ENCODE results near the gene OMP. TPM values are rescaled to one million over a fixed set of nuclear protein-coding genes. Genes with fewer than 3 reads are reported as not detected.

The OMP gene, protein sequence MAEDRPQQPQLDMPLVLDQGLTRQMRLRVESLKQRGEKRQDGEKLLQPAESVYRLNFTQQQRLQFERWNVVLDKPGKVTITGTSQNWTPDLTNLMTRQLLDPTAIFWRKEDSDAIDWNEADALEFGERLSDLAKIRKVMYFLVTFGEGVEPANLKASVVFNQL
- total RNA-seq (2022) (not detected in 2 replicates), Bru-seq, nascent RNA (not detected), BruChase-seq, experiment 1, labeled RNA remaining after a 6-hour chase (not detected), BruChase-seq, experiment 2, labeled RNA remaining after a 2-hour chase (not detected)
- long read RNA-seq: 0 reads

DNA sequence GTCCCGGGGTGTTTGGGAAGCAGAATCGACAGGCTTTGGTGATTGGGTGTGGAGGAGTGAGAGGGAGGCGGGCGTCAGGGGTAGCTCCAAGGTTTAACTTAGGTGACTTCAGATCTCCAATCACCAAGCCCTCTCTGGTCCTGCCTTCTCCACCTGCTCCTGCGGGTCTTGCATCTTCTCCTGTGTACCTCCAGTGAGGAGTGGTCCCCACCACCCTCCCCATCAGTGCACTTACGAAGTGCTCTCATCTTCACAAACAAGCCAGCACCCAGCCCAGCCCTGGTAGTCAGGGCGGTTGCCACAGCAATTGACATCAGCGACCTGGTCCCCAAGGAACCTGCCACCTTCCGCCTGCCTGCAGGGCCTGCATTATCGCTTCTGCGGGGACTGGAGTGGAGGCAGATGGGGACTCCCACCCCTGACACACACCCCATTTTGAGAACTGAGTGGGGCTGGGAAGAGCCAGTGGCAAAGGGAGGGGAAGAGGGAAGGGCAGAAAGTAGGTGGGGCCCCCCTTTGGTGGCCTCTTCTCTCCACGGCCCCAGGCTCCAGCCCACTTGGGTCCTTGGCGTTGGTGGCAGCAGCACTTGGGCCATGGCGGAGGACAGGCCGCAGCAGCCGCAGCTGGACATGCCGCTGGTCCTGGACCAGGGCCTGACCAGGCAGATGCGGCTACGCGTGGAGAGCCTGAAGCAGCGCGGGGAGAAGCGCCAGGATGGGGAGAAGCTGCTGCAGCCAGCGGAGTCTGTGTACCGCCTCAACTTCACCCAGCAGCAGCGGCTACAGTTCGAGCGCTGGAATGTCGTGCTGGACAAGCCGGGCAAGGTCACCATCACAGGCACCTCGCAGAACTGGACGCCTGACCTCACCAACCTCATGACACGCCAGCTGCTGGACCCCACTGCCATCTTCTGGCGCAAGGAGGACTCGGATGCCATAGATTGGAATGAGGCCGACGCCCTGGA lies at the start of gene OMP:
Gene OMP, plus strand, starts transcription at position 595 of the 965 bp plus-strand sequence. Its CDS starts 0 bp downstream, at position 595.
- intact Hi-C loops (cut with micrococcal nuclease): no loop called here
- Mint-ChIP-seq H3K27ac (ENCODE audit: low read depth, unreplicated experiment) (no peak within 1 kb of the TSS), H3K4me1 (ENCODE audit: insufficient read depth, unreplicated experiment) (peaks cover 4% of the 10 kb centered on the region), H3K27me3 (ENCODE audit: insufficient read depth, unreplicated experiment) (no peaks in the 10 kb centered on the region), H3K36me3 (ENCODE audit: insufficient read depth, unreplicated experiment) (no peaks in the 10 kb centered on the region), H3K4me3 (ENCODE audit: unreplicated experiment) (no peak within 1 kb of the TSS), H3K9me3 (ENCODE audit: unreplicated experiment) (no peaks in the 10 kb centered on the region)
- CTCF ChIA-PET: interaction anchor here (0.6 to 1.5 kb wide), 5 partner anchors 11 to 439 kb away, joined by 3 to 6 read pairs (median 3); no protein-coding TSS in a partner anchor
- DNase-seq (ENCODE audit: unreplicated experiment): no peak
- BruUV-seq (replicated peaks): no TSS peak
- POLR2A ChIA-PET: interaction anchor here (1.4 kb wide), 1 partner anchor 12 kb away, joined by 5 read pairs; no protein-coding TSS in a partner anchor
- TF ChIP-seq, protein P1, sequence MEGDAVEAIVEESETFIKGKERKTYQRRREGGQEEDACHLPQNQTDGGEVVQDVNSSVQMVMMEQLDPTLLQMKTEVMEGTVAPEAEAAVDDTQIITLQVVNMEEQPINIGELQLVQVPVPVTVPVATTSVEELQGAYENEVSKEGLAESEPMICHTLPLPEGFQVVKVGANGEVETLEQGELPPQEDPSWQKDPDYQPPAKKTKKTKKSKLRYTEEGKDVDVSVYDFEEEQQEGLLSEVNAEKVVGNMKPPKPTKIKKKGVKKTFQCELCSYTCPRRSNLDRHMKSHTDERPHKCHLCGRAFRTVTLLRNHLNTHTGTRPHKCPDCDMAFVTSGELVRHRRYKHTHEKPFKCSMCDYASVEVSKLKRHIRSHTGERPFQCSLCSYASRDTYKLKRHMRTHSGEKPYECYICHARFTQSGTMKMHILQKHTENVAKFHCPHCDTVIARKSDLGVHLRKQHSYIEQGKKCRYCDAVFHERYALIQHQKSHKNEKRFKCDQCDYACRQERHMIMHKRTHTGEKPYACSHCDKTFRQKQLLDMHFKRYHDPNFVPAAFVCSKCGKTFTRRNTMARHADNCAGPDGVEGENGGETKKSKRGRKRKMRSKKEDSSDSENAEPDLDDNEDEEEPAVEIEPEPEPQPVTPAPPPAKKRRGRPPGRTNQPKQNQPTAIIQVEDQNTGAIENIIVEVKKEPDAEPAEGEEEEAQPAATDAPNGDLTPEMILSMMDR (IDR thresholded peaks at IDR 0.05; ENCODE audit: unreplicated experiment): no peak

DNA sequence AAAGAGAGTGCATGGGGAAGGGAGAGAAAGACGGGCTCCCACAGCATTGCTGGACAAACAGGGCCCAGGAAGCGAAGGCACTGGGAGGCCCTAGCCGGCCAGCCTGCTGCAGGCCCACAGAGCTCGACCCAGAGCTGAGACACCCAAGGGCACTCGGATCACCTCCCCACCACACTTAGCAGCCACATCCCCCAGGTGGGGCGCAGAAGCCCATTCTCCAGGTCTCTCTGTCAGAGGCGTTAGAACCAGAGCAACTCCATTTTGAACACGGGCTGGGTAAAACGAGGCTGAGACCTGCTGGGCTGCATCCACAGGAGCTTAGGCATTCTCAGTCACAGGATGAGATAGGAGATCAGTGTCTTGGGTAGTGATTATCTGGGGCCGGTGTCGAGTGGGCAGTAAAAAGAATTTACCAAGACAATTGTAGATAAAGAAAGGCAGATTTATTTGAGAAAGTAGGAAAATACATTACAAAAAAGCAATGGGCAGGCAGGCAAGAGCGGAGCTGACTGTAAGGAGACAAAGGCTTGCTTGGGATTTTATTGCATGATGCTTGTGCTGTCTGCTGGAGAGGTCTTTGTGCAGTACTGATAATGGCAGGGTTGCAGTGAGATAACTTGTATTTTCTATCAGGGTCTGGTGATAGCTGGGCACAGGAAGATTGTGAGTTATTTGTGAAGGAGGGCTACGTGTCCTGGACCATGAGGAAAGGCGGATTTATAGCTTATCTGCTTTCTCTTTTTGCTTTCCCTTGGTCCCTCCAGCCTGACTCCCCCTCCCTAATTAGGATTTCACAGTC lies 49.2 kb upstream of the OMP start:
- Mint-ChIP-seq H3K27me3 (ENCODE audit: insufficient read depth, unreplicated experiment) (peaks cover under 1% of the 10 kb centered on the region), H3K36me3 (ENCODE audit: insufficient read depth, unreplicated experiment) (no peaks in the 10 kb centered on the region), H3K27ac (ENCODE audit: low read depth, unreplicated experiment) (no peak overlapping the region), H3K9me3 (ENCODE audit: unreplicated experiment) (no peaks in the 10 kb centered on the region), H3K4me1 (ENCODE audit: insufficient read depth, unreplicated experiment) (no peaks in the 10 kb centered on the region), H3K4me3 (ENCODE audit: unreplicated experiment) (no peak overlapping the region)
- no TSS peak for BruUV-seq (replicated peaks)
- DNase-seq (ENCODE audit: unreplicated experiment): no peak
- POLR2A ChIA-PET: no interaction called here
- CTCF ChIA-PET: interaction anchor here (1.2 to 5.6 kb wide), 3 partner anchors 12 to 38 kb away, joined by 4 to 32 read pairs (median 4); partner anchors contain the start of gene CAPN5
- intact Hi-C loops (cut with micrococcal nuclease): no loop called here
- TF ChIP-seq, protein P1 (IDR thresholded peaks at IDR 0.05; ENCODE audit: unreplicated experiment): no peak

DNA sequence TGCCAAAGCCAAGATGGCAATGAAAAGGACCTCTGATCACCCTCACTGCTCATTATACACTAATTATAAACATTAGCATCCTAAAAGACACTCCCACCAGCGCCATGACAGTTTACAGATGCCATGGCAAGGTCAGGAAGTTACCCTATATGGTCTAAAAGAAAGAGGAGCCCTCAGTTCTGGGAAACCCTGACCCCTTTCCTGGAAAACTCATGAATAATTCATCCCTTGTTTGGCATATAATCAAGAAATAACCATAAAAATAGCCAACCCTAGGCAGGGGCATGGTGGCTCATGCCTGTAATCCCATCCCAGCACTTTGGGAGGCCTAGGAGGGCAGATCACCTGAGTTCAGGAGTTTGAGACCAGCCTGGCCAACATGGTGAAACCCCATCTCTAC lies 48.6 kb upstream of the OMP start:
- TF ChIP-seq, protein P1 (IDR thresholded peaks at IDR 0.05; ENCODE audit: unreplicated experiment): no peak
- intact Hi-C loops (cut with micrococcal nuclease): no loop called here
- POLR2A ChIA-PET: no interaction called here
- Mint-ChIP-seq H3K4me1 (ENCODE audit: insufficient read depth, unreplicated experiment) (no peaks in the 10 kb centered on the region), H3K27me3 (ENCODE audit: insufficient read depth, unreplicated experiment) (peaks cover 7% of the 10 kb centered on the region), H3K9me3 (ENCODE audit: unreplicated experiment) (no peaks in the 10 kb centered on the region), H3K4me3 (ENCODE audit: unreplicated experiment) (no peak overlapping the region), H3K36me3 (ENCODE audit: insufficient read depth, unreplicated experiment) (no peaks in the 10 kb centered on the region), H3K27ac (ENCODE audit: low read depth, unreplicated experiment) (no peak overlapping the region)
- DNase-seq (ENCODE audit: unreplicated experiment): no peak
- BruUV-seq (replicated peaks): no TSS peak
- CTCF ChIA-PET: interaction anchor here (1.2 to 5.6 kb wide), 2 partner anchors 11 to 37 kb away, joined by 4 to 32 read pairs; no protein-coding TSS in a partner anchor

Data from MCF 10A (cell line).